Aorta (tissue), 5 donors: ENCODE results near the gene XXYLT1. TPM values are rescaled to one million over a fixed set of nuclear protein-coding genes. Genes with fewer than 3 reads are reported as not detected.

Experiments
- ATAC-seq: fragments of 200-7000 bp; cut with Tn5 transposase; one replicate; pipeline ENCODE4 v1.9.1; 2022; ENCODE audit warnings: moderate library complexity; ENCODE audit not compliant: low FRiP score
- DNase-seq, 2 donors: peaks; one replicate each; pipeline ENCODE4 v3.0.0-alpha.2; 2020
- H3K27ac ChIP-seq, 2 donors: one replicate each; pipeline ENCODE4 v1.5.1; 2013; ENCODE audit warnings: low read length in 2 of 2, mild to moderate bottlenecking in 2 of 2, moderate library complexity in 2 of 2, control low read depth in 1 of 2, inconsistent platforms in 1 of 2, low read depth in 1 of 2
- H3K27me3 ChIP-seq, 2 donors: one replicate each; pipeline ENCODE4 v1.6.1; 2013; ENCODE audit warnings: control low read depth in 1 of 2, low read length in 1 of 2, mild to moderate bottlenecking in 1 of 2, moderate library complexity in 1 of 2; ENCODE audit not compliant: insufficient read depth in 2 of 2, control insufficient read depth in 1 of 2
- H3K36me3 ChIP-seq, 2 donors: one replicate each; pipeline ENCODE4 v1.6.1; 2013; ENCODE audit warnings: control low read depth in 1 of 2, low read length in 1 of 2, mild to moderate bottlenecking in 1 of 2; ENCODE audit not compliant: insufficient read depth in 2 of 2, control insufficient read depth in 1 of 2
- H3K4me1 ChIP-seq, 2 donors: one replicate each; pipeline ENCODE4 v1.6.1; 2013; ENCODE audit warnings: low read length in 2 of 2, control low read depth in 1 of 2, mild to moderate bottlenecking in 1 of 2, moderate library complexity in 1 of 2; ENCODE audit not compliant: insufficient read depth in 2 of 2, control insufficient read depth in 1 of 2
- H3K4me3 ChIP-seq, 2 donors: one replicate each; pipeline ENCODE4 v1.5.1; 2013; ENCODE audit warnings: low read length in 2 of 2, control low read depth in 1 of 2, mild to moderate bottlenecking in 1 of 2
- H3K9me3 ChIP-seq: one replicate; pipeline ENCODE4 v1.6.1; 2013; ENCODE audit warnings: mild to moderate bottlenecking, low read length; ENCODE audit not compliant: control insufficient read depth
- WGBS, 2 donors: extraction: QIAGEN DNeasy Blood & Tissue Kit; methylation state at CpG; one replicate each; pipeline ENCODE4 v1.1.7; 2013; 5-methylcytosine and 5-hydroxymethylcytosine counted together
- intact Hi-C, 2 donors: fragments of 100-400 bp; cut with DNase I; formaldehyde crosslinking; loops; one replicate each; pipeline versions ENCODE4 v1.14.2 to v1.15.0; 2022
- polyA plus RNA-seq, 2 donors: library from polyadenylated mRNA; stranded (reverse); fragments of 200-250 nt; gene quantifications; one replicate each; pipeline ENCODE4 v1.2.3, GENCODE V29; 2013
- total RNA-seq, 2 donors: library from RNA; stranded (reverse); fragmentation: NEBNext Ultra II Directional; extraction: Animal tissue kit (Norgen Biotek cat#: 25700); gene quantifications; one replicate each; pipeline ENCODE4 v1.2.1, GENCODE V29; 2021
- donor health status: healthy with polysubstance abuse.
- donor health status: Bipolar disorder and iron deficiency.
- donor health status: DM: no; HTN: no; CAD: no.
- donor health status: DM: no; HTN: no; CAD: no.
- donor health status: DM: yes; HTN: yes; CAD: no.

The XXYLT1 gene
- total and polyA plus RNA-seq, 4 donors, result 2.3 to 15.0 (median 6.9) TPM

- no peaks in the 10 kb centered on the region for H3K27me3 ChIP-seq
- no peaks in the 10 kb centered on the region for H3K9me3 ChIP-seq
- no peak overlapping the region for H3K27ac ChIP-seq
- H3K4me3 ChIP-seq, result no peak overlapping the region
- DNase-seq (peak; percentile 82 to 91), ATAC-seq (peak; percentile 62)
- intact Hi-C loops, result loop anchor here (5.0 to 10.0 kb wide), 3 partner anchors 67 to 110 kb away; no protein-coding TSS in a partner anchor
- H3K4me1 ChIP-seq, result no peaks in the 10 kb centered on the region
- whole genome bisulfite sequencing, 2 donors, result 35 to 44% methylated on average over 16 of the region's 16 CpGs
- no peaks in the 10 kb centered on the region for H3K36me3 ChIP-seq
Measured at GRCh38 chr3:195154793-195155535, 116.0 kb downstream of the XXYLT1 start.

GRCh38 chr3:195154111-195154791, 116.7 kb downstream of the XXYLT1 start:
- ATAC-seq (no peak), DNase-seq (no peak)
- Histone ChIP-seq H3K4me1 (no peaks in the 10 kb centered on the region), H3K27me3 (no peaks in the 10 kb centered on the region), H3K36me3 (no peaks in the 10 kb centered on the region), H3K4me3 (no peak overlapping the region), H3K27ac (no peak overlapping the region), H3K9me3 (no peaks in the 10 kb centered on the region)
- intact Hi-C loops, result loop anchor here (5.0 to 10.0 kb wide), 3 partner anchors 68 to 111 kb away; no protein-coding TSS in a partner anchor
- 83 to 88% methylated on average over 16 of the region's 16 CpGs for WGBS, 2 donors

GRCh38 chr3:195153653-195154052, 117.3 kb downstream of the XXYLT1 start:
- no peaks in the 10 kb centered on the region for H3K4me1 ChIP-seq
- no peak overlapping the region for H3K27ac ChIP-seq
- no peak overlapping the region for H3K4me3 ChIP-seq
- H3K9me3 ChIP-seq, result no peaks in the 10 kb centered on the region
- WGBS, 2 donors, result 49 to 50% methylated on average over 8 of the region's 8 CpGs
- ATAC-seq (no peak), DNase-seq (no peak)
- intact Hi-C loops, result loop anchor here (5.0 to 10.0 kb wide), 3 partner anchors 69 to 111 kb away; no protein-coding TSS in a partner anchor
- no peaks in the 10 kb centered on the region for H3K36me3 ChIP-seq
- H3K27me3 ChIP-seq, result no peaks in the 10 kb centered on the region

DNA sequence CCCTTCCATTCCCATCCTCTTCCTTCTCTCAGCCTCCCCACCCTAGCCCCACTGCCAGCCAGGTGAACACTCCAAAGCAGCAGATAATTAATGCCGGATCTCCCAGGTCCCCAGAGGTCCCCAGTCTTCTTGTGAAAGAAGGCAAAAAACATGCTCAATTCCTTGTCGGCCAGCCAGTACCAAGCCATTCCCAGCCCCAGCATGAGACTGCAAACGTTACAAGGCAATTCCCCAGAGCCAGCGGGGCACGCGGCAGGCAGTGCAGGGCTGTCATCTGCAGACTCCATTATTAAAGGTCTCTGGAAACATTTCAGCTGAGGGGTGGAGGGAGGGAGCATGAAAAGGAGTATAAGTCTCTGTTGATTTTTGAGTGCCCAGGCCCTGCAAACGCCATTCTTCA, 117.8 kb downstream of the XXYLT1 start:
- H3K4me1 ChIP-seq, result no peaks in the 10 kb centered on the region
- DNase-seq, result no peak
- 15 to 24% methylated on average over 7 of the region's 7 CpGs for WGBS, 2 donors
- no peaks in the 10 kb centered on the region for H3K9me3 ChIP-seq
- H3K27ac ChIP-seq, result peak overlapping the region in 1 of 2 donors; percentile 7
- intact Hi-C loops, result loop anchor here (5.0 to 10.0 kb wide), 3 partner anchors 69 to 112 kb away; no protein-coding TSS in a partner anchor
- H3K27me3 ChIP-seq, result no peaks in the 10 kb centered on the region
- H3K36me3 ChIP-seq, result no peaks in the 10 kb centered on the region
- ATAC-seq, result peak; percentile 33
- no peak overlapping the region for H3K4me3 ChIP-seq

DNA sequence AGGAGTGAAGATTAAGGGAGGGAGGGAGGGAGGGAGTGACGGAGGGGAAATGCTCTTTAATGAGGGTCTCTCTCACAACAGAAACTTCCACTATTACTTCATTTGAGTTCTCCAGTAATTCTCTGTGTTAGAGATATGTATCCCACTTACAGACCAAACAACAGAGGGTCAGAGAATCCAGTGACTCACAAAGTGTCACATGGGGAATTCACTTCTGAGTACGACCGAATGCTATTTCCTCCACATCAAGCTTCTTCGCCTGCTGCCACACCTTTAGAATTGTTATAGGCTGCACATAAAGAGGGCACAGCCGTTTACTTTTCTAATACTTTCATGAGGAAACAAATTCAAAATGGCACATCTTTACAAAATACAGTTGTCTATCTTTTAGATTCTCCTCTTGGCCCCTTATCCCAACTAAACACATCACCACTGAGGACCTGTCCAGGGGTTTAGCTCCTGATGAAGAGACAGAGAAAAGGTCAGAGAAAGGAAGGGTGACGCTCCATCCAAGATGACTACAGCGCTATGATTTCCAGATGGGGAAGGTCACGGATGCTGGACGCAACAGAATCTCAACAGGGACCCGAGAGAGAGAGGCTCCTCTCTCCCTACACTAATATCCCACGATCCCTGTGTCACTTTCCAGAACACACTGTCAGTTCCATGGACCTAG, 119.0 kb downstream of the XXYLT1 start:
- Histone ChIP-seq H3K9me3 (no peaks in the 10 kb centered on the region), H3K4me3 (no peak overlapping the region), H3K27ac (no peak overlapping the region), H3K4me1 (no peaks in the 10 kb centered on the region), H3K27me3 (no peaks in the 10 kb centered on the region), H3K36me3 (no peaks in the 10 kb centered on the region)
- no peak for ATAC-seq
- DNase-seq, result no peak
- intact Hi-C loops, result loop anchor here (5.0 to 10.0 kb wide), 3 partner anchors 70 to 113 kb away; no protein-coding TSS in a partner anchor
- 86 to 92% methylated on average over 11 of the region's 11 CpGs for WGBS, 2 donors

DNA sequence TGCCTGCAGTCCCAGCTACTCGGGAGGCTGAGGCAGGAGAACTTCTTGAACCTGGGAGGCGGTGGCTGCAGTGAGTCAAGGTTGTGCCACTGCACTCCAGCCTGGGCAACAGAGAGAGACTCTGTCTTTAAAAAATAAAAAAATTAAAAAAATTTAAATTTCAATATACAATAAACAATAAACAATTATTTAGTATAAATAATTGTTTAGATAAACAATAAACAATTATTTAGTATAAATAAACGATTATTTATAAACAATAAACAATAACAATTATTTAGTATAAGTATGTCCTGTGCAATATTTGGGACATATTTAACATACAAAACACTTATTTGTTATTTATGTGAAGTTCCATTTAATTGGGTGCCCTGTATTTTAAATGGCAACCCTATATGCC, 119.6 kb downstream of the XXYLT1 start:
- Histone ChIP-seq H3K27ac (no peak overlapping the region), H3K9me3 (no peaks in the 10 kb centered on the region), H3K4me1 (no peaks in the 10 kb centered on the region), H3K36me3 (no peaks in the 10 kb centered on the region), H3K27me3 (no peaks in the 10 kb centered on the region), H3K4me3 (no peak overlapping the region)
- WGBS, 2 donors, result 63 to 69% methylated on average over 3 of the region's 3 CpGs
- ATAC-seq, result no peak
- DNase-seq, result no peak
- intact Hi-C loops, result loop anchor here (5.0 to 10.0 kb wide), 3 partner anchors 71 to 113 kb away; no protein-coding TSS in a partner anchor

- DNase-seq (peak; percentile 84 to 89), ATAC-seq (peak; percentile 84)
- H3K9me3 ChIP-seq, result no peaks in the 10 kb centered on the region
- no peaks in the 10 kb centered on the region for H3K36me3 ChIP-seq
- H3K4me3 ChIP-seq, result peak overlapping the region in 1 of 2 donors; percentile 14
- WGBS, 2 donors, result 11 to 26% methylated on average over 20 of the region's 20 CpGs
- H3K4me1 ChIP-seq, result no peaks in the 10 kb centered on the region
- H3K27me3 ChIP-seq, result no peaks in the 10 kb centered on the region
- intact Hi-C loops, result loop anchor here (5.0 to 10.0 kb wide), 3 partner anchors 72 to 114 kb away; no protein-coding TSS in a partner anchor
- peak overlapping the region in 1 of 2 donors; percentile 53 for H3K27ac ChIP-seq
Measured at GRCh38 chr3:195150181-195151118, 120.5 kb downstream of the XXYLT1 start.
